ENCODE data around the gene KIAA1671. TPM values are rescaled to one million over a fixed set of nuclear protein-coding genes. Genes with fewer than 3 reads are reported as not detected.

KIAA1671 gene
- polyA plus RNA-seq, 3 donors: not detected

- no peaks in the 10 kb centered on the region for H3K36me3 ChIP-seq (replicated peaks in 1 of 2; ENCODE audit: control insufficient read depth in 1 of 2, insufficient read depth in 2 of 2, low read length in 2 of 2)
- H3K36me3 Mint-ChIP-seq: peaks cover 0 to 4% of the 10 kb centered on the region in 2 donors
- H4K20me1 ChIP-seq (ENCODE audit: insufficient read depth, low read length): no peaks in the 10 kb centered on the region
- intact Hi-C loops (cut with micrococcal nuclease): no loop called here
- H3K4me2 ChIP-seq (replicated peaks; ENCODE audit: extremely low read depth, low read length, poor library complexity, severe bottlenecking): no peak overlapping the region
- H3K9me3 ChIP-seq (replicated peaks in 1 of 2; ENCODE audit: control insufficient read depth in 1 of 2, insufficient read depth in 1 of 2, low read length in 2 of 2): peaks cover 0 to 8% of the 10 kb centered on the region in 2 donors
- no peak for DNase-seq
- no peaks in the 10 kb centered on the region for H3K79me2 ChIP-seq (ENCODE audit: insufficient read depth, low read length)
- 90% methylated on average over 11 of the region's 13 CpGs for WGBS (ENCODE audit: insufficient coverage)
- no peak overlapping the region for H2AFZ ChIP-seq (ENCODE audit: insufficient read depth, low read depth, low read length, poor library complexity, severe bottlenecking)
- H3K27me3 ChIP-seq (ENCODE audit: control insufficient read depth in 2 of 2, insufficient read depth in 2 of 2, low read length in 2 of 2): peaks cover 23 to 38% of the 10 kb centered on the region in 2 donors
- no peak overlapping the region for H3K27ac ChIP-seq (ENCODE audit: low read depth in 1 of 2, low read length in 2 of 2)
- H3K4me3 ChIP-seq (replicated peaks in 1 of 3; ENCODE audit: low read depth in 2 of 3, low read length in 3 of 3): no peak overlapping the region
- no peak for TF ChIP-seq CTCF (IDR thresholded peaks at IDR 0.05)
- no peak overlapping the region for H3K9ac ChIP-seq (ENCODE audit: insufficient read depth, low read length, poor library complexity, severe bottlenecking)
- peaks cover 0 to 5% (median 2%) of the 10 kb centered on the region in 7 donors for H3K9me3 Mint-ChIP-seq
- no peak overlapping the region for H3K27ac Mint-ChIP-seq
- H3K4me1 ChIP-seq (ENCODE audit: control insufficient read depth in 1 of 2, insufficient read depth in 2 of 2, low read length in 2 of 2): peaks cover 9 to 18% of the 10 kb centered on the region in 2 donors
- no peak overlapping the region for H3K4me3 Mint-ChIP-seq
- H3K4me1 Mint-ChIP-seq: peaks cover 14% of the 10 kb centered on the region
- peaks cover 25 to 53% (median 38%) of the 10 kb centered on the region in 3 donors for H3K27me3 Mint-ChIP-seq (ENCODE audit: low read depth in 3 of 3)
Observed at GRCh38 chr22:24948356-24949202, 3.9 kb upstream of the KIAA1671 start.

GRCh38 chr22:24950272-24950902, 2.1 kb upstream of the KIAA1671 start:
- H3K4me3 ChIP-seq (replicated peaks in 1 of 3; ENCODE audit: low read depth in 2 of 3, low read length in 3 of 3): no peak overlapping the region
- Mint-ChIP-seq H3K4me1 (peaks cover 14% of the 10 kb centered on the region), H3K4me3 (peak overlapping the region in 1 of 2 donors; percentile 67), H3K36me3 (peaks cover 0 to 4% of the 10 kb centered on the region in 2 donors), H3K27me3 (ENCODE audit: low read depth in 3 of 3) (peaks cover 42 to 71% (median 52%) of the 10 kb centered on the region in 3 donors), H3K27ac (no peak overlapping the region), H3K9me3 (peaks cover 0 to 8% (median 2%) of the 10 kb centered on the region in 7 donors)
- H3K27ac ChIP-seq (ENCODE audit: low read depth in 1 of 2, low read length in 2 of 2): no peak overlapping the region
- H3K36me3 ChIP-seq (replicated peaks in 1 of 2; ENCODE audit: control insufficient read depth in 1 of 2, insufficient read depth in 2 of 2, low read length in 2 of 2): no peaks in the 10 kb centered on the region
- H3K27me3 ChIP-seq (ENCODE audit: control insufficient read depth in 2 of 2, insufficient read depth in 2 of 2, low read length in 2 of 2): peaks cover 31 to 56% of the 10 kb centered on the region in 2 donors
- peaks cover 9 to 18% of the 10 kb centered on the region in 2 donors for H3K4me1 ChIP-seq (ENCODE audit: control insufficient read depth in 1 of 2, insufficient read depth in 2 of 2, low read length in 2 of 2)
- no peak overlapping the region for H3K9ac ChIP-seq (ENCODE audit: insufficient read depth, low read length, poor library complexity, severe bottlenecking)
- no peak for DNase-seq
- H4K20me1 ChIP-seq (ENCODE audit: insufficient read depth, low read length): no peaks in the 10 kb centered on the region
- no peak for TF ChIP-seq CTCF (IDR thresholded peaks at IDR 0.05)
- no peaks in the 10 kb centered on the region for H3K79me2 ChIP-seq (ENCODE audit: insufficient read depth, low read length)
- peaks cover 0 to 13% of the 10 kb centered on the region in 2 donors for H3K9me3 ChIP-seq (replicated peaks in 1 of 2; ENCODE audit: control insufficient read depth in 1 of 2, insufficient read depth in 1 of 2, low read length in 2 of 2)
- intact Hi-C loops (cut with micrococcal nuclease): no loop called here
- WGBS (ENCODE audit: insufficient coverage): 36% methylated on average over 5 of the region's 7 CpGs
- no peak overlapping the region for H3K4me2 ChIP-seq (replicated peaks; ENCODE audit: extremely low read depth, low read length, poor library complexity, severe bottlenecking)
- H2AFZ ChIP-seq (ENCODE audit: insufficient read depth, low read depth, low read length, poor library complexity, severe bottlenecking): no peak overlapping the region

Data from CD14-positive monocyte (primary cell).